ENCODE results near the gene RAB8B.
A peak's percentile ranks its signal among the peaks of the same experiment; 100 is the strongest.

RAB8B gene

DNA sequence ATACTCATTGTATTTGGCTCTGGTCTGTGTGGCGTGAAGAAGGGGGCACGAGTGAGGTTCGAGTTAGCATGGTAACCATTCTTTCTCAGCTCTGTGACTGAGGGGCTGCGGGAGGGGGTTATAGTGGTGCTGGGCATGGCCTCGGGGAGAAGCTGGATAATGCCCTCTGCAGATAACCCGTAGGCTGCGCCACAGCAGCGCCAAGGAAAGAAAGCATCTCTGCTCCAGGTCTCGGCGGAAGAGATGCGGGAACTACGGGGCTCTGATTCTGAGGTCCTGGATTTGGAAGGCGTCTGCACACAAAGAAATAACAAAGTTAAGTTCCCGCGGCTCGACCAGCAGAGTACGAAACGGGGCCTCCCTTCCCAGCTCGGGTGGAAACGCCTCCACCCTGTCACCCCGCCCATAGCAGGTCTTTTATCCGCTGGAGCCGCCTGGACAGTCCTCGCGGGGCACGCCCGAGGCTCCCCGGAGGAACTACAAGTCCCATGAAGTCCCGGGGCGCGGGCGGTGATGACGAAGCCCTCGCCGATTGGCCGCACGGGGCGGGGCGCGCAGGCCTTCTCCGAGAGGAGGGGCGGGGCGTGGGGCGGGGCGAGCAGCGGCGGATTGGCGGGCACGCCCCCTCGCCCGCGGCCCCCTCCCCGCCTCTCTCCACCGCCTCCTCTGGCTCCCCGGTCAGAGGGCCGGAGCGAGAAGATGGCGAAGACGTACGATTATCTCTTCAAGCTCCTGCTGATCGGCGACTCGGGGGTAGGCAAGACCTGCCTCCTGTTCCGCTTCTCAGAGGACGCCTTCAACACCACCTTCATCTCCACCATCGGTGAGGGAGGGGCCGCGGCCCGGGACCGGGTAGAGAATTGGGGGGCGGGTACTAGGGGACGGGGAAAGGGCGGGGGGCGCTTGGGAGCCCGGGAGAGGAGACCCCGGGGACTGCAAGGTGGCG, at the start of gene RAB8B:
TSS of gene RAB8B (plus strand) at position 681 of the 946 bp plus-strand sequence. CDS start at position 700, 19 bp downstream.
- peak; percentile 49 for FAIRE-seq

DNA sequence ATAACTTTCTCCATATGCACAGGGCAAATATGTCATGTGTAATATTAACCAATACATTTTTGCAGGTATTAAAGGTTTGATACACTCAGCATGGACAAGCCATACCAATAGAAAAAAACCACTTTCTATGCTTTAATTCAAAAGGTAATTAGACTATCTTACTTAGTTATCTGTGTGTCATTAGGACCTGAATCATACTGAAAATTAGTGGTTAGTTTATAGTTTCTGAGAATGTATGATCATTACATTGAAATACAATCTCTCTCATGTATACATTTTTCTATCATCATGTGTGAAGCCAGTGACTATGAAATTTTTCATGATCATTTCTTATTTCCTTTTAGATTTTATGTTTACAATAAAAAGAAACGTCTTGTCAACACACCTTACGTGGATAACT, 48.5 kb upstream of the RAB8B start:
- no peak for FAIRE-seq

GRCh38 chr15:63145426-63145825, 44.0 kb upstream of the RAB8B start:
- no peak for FAIRE-seq

DNA sequence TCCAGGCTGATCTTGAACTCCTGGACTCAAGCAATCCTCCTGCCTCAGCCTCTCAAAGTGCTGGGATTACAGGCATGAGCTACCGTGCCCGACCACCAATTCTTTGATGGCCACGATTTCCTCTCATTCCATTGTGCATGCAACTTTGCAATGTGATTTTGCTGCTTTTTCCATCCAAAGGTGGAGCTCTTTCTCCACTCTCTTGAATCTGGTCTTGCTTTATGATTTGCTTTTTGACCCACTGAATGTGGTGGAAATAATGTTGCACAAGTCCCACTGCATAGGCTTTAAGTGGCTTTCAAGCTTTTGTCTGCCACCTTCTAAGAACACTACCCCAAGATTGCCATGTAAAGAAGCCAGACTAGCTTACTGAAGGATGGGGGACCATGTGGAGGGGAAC, 42.7 kb upstream of the RAB8B start:
- no peak for FAIRE-seq

GRCh38 chr15:63151665-63152064, 37.7 kb upstream of the RAB8B start:
- FAIRE-seq: no peak

DNA sequence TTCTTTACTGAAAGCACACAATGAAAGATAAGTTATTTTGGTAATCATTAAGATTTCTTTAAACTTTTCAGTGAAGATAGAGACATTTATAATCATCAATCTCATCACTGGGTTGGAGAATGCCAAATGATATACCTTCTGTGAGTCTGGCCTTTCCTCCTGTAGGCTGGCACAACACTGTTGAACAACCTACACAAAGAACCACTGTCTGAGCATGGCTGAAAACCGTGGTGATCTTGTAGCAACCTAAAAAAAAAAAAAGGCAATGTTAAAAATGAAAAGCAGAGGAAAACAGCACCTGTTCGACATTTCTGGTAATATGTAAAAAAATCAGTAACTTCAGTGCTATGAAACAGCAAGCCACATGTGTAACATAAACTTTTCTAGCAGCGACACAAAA, 33.9 kb upstream of the RAB8B start:
- no peak for FAIRE-seq

DNA sequence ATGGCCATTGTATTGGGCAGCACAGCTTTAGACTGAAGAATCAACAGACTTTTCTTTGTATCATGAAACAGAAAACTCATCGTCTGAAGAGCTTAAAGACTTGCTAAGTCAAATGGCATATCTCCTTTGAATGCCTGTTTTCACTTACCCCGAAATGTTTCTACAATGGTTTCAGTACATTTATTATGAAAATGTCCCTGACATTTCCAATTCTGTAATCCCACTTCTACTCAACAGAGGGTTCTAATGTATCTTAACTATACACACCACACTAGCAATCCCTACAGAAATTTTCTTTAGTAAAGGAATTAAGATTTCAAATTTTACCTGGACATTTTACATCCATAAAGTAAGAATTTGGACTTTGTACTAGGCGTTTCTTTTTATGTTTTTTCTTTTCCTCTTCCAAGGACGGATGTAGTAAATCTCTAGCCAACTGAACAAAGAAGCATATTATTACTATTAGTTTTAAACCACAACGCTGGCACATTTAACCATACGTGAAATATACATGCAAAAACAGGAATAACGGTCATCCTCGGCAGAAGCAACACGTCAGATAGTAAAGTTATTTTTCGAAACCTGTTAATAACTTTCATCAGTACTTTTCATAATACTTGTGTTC, 33.2 kb upstream of the RAB8B start:
- no peak for FAIRE-seq

- FAIRE-seq: no peak
These were observed 32.7 kb upstream of the RAB8B start for GRCh38 chr15:63156755-63157117.

GRCh38 chr15:63157118-63157843, 32.1 kb upstream of the RAB8B start, which contains the start of gene RPS27L:
TSS of gene RPS27L (minus strand) at chr15:63157477. CDS start at chr15:63157405, 72 bp downstream.
- FAIRE-seq: no peak

- no peak for FAIRE-seq
These were observed 31.4 kb upstream of the RAB8B start for GRCh38 chr15:63157891-63158431.

DNA sequence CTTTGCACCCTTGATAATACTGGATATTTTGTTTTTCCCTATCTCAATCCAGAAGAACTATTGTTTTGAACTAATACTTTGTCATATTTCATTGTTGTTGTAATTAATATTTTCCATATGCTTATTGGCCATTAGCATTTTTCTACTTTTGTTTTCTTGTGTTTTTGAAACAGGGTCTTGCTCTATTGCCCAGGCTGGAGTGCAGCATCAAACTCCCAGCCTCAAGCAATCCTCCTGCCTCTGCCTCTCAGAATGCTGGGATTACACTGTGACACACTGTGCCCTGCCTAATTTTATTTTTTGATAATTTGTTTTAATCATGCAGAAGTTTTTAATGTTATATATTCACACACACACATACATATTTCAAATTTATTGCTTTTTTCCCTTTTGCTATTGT, 28.8 kb upstream of the RAB8B start:
- no peak for FAIRE-seq

- FAIRE-seq: no peak
These were observed 26.2 kb upstream of the RAB8B start for GRCh38 chr15:63163217-63163616.

- FAIRE-seq: no peak
These were observed 24.1 kb upstream of the RAB8B start for GRCh38 chr15:63165166-63165859.

DNA sequence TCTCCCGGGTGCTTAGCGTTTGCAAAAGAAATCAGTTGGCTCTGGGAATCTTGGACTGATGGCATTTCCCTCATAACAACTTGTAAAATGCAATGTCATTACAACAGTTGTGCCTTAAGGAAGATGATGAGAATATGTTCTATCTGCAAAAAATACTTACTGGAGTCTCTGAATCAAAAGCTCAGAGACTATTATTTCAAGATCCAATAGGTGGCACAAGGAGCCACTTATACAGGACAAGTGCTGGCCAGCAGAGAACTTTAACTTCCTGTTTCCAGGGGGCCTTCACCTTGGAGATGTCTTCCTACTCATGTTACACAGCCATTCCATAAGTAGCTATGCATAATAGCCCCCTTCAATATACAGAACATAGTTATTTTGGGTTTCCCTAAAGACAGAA, 23.2 kb upstream of the RAB8B start:
- FAIRE-seq: no peak

DNA sequence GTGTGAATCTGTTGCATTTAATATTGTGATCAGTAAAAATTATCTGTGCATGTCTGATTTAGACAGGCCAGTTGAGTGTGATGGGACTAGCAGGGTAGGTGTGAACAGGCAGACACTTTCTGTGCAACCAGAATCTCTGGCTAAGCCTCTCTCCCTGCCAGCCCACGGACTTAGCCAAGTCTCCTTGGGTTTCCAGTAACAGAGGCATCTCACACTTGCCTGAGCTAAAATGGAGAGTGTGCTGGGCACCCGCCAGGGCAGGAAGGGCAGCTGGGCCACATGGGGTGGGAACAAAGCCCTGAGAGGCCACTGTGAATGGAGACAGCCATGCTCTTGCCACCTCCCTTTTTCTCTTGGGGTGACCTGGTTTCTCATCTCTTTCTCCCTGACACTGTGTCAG, 19.6 kb upstream of the RAB8B start:
- FAIRE-seq: no peak

GRCh38 chr15:63172376-63172775, 17.0 kb upstream of the RAB8B start:
- FAIRE-seq: no peak

- FAIRE-seq: no peak
These were observed 16.5 kb upstream of the RAB8B start for GRCh38 chr15:63172851-63173451.

DNA sequence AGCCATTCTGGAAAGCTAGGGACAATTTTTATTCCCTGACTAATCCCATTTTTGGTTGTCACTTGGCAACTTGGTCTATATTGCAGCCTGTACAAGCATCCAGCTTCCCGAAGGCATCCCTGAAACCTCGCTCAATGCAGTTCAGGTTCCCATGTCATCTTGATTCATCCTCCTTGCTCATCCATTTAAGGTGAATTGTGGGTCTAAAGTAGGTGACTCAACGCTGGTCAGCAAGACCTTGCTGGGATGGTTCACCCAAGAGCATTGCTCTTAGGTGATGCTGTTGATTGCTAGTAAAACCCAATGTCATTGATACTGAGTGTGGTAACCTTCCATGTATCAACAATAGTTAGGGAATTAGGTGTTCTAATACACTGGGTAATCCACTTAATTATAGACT, 13.1 kb upstream of the RAB8B start:
- FAIRE-seq: no peak

DNA sequence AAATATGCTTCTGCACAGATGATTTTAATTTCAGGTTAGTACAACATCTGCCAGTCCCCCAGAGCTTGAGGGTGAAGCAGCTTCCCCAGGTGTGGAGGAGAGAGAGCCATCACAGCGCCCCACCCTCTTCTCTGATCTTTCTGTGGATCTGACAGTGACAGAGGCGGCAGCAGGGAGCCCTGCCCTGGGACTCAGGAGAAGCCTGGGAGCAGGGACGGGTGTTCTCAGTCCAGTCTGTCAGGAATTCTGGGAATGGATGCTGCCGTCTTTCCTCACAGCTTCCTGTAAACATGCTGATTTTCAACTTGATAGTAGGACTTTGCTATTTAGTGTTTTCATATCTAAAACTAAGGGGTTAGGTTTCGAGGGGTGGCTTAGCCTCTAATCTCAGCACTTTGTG, 11.4 kb upstream of the RAB8B start:
- no peak for FAIRE-seq

GRCh38 chr15:63180746-63181145, 8.7 kb upstream of the RAB8B start:
- no peak for FAIRE-seq

DNA sequence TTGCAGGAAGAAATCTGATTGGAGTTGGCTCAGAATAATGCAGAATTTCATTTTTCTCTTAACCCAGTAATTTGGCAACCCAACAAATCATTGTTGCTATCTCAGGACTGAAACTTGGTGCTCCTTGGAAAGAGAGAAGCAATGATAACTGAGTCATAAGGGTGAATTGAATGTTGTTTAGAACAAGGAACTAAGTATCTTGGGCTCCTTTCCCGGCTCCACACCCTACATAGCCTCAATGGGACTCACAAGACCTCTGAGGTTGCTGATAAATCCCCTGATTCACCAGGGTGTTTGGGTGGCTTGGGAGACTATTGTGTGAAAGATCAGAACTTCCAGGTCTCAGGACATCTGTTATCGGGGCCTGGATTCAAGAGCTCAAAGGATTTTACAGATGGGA, 7.8 kb upstream of the RAB8B start:
- no peak for FAIRE-seq

GRCh38 chr15:63185206-63185605, 4.2 kb upstream of the RAB8B start:
- FAIRE-seq: no peak

All from TTC549 (cell line).